ENCODE measurements around the gene MED7.

DNA sequence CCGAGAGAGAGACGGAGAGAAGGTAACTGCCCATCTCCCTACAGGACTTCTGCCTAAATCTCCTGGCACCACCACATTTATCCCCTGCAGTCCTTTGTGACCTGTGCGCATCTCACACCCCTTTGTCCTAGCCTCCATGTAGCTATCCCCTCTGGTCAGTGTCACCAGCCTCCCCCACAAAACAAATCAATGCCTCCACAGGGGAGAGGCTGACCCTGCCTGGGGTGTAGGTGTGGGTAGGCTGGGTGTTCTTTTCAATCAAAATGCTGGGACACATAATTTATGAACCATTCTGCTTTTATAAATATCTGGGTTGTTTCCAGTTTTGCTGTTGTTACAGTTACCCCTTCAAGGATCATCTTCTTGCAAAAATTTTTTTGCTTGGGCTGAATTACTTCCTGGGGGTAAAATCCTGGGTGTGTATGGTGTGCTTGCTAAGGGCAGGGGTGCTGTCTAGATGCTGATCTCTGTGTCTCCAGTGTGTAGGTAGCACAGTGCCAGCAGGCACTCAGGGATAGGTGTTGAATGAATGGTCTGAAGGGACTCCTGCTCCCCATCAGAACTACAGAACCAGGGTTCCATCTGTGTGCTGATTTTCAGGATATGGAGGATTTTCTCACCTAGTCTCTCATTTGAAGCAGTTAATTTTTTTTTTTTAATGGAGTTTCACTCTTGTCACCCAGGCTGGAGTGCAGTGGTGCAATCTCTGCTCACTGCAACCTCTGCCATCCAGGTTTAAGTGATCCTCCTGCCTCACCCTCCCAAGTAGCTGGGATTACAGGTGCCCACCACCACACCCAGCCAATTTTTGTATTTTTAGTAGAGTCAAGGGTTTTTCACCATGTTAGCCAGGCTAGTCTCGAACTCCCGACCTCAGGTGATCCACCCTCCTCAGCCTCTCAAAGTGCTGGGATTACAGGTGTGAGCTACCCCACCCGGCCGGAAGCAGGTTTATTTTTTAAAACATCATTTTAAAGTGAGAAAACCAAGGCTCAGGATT, 23.8 kb upstream of the MED7 start, which contains the start of gene GARIN3:
- TF ChIP-seq, protein P1, sequence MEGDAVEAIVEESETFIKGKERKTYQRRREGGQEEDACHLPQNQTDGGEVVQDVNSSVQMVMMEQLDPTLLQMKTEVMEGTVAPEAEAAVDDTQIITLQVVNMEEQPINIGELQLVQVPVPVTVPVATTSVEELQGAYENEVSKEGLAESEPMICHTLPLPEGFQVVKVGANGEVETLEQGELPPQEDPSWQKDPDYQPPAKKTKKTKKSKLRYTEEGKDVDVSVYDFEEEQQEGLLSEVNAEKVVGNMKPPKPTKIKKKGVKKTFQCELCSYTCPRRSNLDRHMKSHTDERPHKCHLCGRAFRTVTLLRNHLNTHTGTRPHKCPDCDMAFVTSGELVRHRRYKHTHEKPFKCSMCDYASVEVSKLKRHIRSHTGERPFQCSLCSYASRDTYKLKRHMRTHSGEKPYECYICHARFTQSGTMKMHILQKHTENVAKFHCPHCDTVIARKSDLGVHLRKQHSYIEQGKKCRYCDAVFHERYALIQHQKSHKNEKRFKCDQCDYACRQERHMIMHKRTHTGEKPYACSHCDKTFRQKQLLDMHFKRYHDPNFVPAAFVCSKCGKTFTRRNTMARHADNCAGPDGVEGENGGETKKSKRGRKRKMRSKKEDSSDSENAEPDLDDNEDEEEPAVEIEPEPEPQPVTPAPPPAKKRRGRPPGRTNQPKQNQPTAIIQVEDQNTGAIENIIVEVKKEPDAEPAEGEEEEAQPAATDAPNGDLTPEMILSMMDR (conservative IDR thresholded peaks at IDR 0.05): no peak
- no peak for TF ChIP-seq ZFX (IDR thresholded peaks at IDR 0.05)

Measured in C4-2B (cell line).